GM19467 (cell line): ENCODE results near the gene UNC80.

Experiments
- ATAC-seq: cut with Tn5 transposase; IDR thresholded peaks from one replicate; pipeline ENCODE4 v1.9.1; 2021; ENCODE audit warnings: mild to moderate bottlenecking, moderate library complexity; ENCODE audit not compliant: unreplicated experiment

UNC80 gene

DNA sequence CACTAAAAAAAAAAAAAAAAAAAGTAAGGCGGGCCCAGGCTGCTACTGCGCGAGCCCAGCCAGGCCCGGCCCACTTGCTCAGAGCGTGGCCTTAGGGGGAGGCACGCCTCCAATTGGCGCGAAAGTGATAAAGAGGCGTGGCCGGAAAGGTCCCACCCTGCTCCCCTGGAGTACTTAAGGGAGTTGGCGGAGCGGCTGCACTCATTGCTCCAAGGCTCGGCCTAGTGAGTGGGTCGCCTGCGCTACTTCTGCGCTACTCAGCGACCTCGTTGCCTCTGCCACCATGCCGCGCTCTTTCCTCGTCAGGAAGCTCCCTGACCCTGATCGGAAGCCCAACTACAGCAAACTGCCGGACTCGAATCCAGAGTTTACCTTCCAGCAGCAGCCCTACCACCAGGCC, 36.9 kb downstream of the UNC80 start:
- no peak for ATAC-seq

DNA sequence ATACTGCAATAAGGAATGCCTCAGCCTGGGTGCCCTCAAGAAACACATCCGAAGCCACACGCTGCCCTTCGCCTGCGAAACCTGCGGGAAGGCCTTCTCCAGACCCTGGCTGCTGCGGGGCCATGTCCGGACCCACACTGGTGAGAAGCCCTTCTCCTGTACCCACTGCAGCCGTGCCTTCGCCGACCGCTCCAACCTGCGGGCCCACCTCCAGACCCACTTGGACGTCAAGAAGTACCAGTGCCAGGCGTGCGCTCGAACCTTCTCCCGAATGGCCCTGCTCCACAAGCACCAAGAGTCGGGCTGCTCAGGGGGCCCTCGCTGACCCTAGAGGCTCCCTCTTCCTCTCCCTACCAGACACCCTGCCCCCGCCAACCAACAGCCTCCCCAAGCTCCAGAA, 37.6 kb downstream of the UNC80 start:
- no peak for ATAC-seq

DNA sequence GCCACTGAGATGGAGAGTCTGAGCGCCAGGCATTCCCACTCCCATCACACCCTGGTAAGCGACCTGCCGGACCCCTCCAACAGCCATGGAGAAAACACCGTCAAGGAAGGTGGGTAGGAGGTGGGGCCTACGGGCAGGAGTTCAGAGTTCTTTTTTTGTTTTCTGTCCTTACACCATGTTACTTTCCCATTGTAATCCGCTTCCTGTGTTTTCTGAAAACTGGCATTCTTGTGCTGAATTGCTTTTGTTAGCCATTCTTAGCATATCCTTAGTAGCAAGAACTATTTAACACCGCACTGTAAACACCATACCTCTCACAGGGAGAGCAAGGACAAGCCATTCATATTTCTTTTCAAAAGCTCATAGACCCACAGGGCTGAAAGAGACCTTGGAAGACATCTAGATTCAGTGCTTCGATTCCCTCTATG, 46.2 kb downstream of the UNC80 start:
- ATAC-seq = no peak

DNA sequence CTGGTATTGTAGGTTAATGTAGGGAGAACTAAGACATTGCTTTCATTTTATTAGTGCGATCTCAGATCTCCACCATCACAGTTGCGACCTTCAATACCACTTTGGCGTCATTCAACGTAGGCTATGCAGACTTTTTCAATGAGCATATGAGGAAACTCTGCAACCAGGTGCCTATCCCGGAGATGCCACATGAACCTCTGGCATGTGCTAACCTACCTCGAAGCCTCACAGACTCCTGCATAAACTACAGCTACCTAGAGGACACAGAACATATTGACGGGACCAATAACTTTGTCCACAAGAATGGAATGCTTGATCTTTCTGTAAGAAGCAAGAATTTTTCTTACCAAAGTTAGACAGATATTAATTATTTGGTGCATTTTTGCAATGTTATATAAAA, 47.3 kb downstream of the UNC80 start:
- no peak for ATAC-seq

DNA sequence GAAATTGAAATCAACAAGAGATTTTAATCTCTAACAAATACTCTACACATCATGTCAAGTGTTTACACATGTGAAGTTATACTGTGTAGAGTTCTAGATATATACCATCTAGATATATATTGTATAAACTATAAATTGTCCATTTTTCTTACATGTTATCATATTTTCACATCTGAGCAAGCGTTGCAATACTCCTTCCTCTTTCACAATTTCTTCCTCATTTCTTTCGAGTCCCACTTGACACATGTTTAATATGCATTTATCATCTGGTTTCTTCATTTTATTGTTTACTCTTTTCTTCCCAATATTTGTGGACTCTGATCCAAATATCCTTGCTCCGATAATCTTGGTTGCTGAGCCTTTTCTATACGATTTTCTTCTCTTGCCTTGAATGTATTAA, 50.2 kb downstream of the UNC80 start:
- ATAC-seq = no peak

DNA sequence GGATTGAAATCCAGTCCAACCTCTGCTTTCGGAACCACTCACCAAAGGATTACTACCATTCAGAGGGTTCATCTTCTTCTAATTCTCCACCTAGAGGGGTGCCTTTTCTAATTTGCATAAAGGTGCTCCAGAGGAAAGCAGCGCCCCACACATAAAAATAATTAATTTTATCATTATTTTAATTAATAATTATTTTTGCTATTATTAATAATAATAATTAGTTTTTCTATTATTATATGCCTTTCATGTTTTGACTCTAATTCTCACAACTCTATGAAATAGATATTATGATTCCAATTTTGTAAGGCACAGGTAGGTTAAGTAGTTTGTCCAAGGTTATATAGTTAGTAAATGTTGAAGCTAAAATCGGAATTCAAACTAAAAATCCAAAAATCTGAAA, 51.9 kb downstream of the UNC80 start:
- ATAC-seq = no peak

DNA sequence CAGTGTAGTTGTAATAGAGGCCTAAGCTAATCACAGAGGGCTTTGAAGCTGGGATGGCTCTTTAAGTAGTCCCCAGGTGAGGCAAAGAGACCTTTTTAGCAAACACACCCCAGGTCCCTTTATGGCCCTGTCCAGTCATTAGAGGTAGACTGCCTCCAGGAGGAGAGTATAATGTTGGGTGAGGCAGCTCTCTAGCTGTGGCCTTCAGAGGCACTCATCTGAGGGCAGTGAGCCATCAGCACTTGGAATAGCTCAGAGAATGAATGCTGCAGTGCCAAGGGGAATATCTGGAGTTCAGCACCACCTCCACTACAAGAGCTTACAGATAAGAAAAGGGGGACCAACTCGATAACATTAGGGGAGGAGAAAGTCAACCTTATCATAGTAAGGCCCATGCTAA, 52.8 kb downstream of the UNC80 start:
- no peak for ATAC-seq

DNA sequence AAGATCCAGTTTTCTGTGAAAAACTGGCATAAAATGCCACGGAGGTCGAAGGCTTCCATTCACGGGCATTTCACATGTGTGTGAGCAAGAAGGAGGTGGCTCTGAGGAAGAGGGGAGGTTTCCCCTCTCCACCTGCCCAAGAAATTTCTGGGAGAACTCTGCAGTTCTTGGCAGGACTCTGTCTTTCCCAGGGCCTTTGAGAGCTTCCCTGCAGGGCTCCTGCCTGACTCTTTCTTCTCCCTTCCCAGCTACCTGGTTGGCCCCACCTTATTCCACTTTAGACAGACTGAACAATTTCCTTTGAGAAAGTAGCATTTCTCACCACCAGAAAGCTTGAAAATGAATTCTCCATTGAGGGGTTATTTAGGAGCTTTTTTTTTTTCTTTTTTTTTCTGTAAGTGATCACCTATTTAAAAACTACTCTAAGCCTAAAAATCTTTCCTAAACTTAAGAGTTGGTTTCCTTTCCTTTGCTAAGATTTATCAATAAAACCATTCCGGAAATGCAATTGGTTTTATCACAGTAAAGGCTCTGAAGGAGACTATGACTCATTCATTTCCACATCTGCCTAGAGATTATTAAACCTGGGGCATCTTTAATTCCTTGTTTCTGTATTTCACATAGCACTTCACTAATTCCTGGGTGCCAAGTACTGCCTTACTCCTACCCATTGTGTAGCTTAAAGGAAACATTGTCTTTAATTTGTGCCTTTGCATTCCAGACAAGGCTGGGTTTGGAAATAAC, 59.3 kb downstream of the UNC80 start:
- no peak for ATAC-seq

DNA sequence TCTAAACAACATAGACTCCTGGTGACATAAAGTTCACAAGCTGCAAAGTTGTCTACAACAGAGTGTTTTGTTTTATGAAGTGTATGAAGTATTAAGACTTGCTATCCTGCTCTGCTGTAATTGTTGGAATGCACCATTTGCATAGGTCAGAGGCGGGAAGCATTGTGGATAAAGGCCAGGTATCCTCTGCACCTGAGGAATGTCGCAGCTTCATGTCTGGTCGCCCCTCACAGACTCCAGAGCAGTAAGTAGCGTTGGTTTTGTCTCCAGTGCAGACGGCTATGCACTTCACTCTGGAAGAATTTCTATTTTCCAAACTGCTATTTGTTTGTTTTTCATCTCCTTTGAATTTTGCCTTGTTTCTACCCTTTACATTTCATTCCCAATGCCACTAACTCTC, 63.1 kb downstream of the UNC80 start:
- ATAC-seq = no peak

DNA sequence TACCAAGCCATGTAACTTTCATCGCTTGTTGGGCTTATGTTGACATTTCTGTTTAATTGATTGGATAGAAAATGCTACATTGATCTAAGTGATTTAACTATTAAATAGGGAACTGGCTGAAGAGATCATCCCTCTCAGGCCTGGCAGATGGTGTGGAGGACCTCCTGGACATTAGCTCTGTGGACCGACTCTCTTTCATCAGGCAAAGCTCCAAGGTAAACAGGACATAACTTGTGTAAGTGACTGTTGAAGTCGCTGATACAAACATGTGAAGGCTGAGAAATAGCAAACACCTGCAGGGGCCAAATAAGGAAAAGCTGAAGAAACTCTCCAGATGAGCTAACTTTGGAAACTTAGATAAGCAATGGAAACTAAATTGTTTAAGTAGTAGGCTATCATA, 68.8 kb downstream of the UNC80 start:
- ATAC-seq = no peak

DNA sequence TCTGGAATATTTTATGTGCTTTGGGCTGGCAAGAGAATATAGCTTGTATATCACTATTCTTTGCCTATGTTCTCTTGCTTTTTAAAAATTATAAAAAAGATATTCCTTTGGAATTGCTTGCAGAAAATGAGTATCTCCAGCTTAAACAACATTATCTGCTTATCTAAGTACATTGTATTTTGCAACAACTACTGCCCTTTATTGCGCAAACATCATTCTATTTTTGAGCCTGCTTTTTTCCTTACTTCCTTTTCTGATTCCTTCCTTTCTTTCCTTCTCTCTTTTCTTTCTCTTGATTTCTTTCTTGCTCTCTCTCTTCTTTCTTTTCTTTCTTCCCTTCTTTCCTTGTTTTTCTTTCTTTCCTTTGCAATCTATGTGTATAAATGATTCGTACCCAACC, 74.0 kb downstream of the UNC80 start:
- ATAC-seq = no peak

DNA sequence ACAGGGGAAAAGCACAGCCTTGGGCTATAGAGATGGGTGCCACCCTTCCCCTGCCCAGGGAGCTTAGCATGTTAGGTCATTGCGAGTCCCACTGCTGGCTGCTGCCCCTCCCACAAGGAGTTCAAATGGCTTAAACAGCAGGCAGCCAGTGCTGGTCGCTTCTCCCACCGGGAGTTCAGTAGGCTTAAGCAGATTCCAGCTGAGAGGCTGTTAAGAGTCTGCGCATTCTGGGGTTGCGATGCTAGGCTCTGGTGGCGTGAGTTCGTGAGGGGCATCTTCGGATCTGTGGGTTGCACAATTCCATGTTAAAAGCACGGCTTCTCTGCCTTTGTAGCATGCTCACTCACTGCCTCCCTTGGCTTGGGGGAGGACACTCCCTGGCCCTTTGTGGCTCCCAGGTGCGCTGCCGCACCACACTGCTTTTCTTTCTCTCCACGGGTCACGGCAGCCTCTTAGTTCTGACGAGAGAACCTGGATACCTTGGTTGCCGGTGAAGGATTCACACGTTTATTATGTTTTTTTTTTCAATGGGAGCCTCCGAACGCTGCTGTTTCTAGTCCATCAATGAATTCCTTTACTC, 93.2 kb downstream of the UNC80 start:
- ATAC-seq = no peak

DNA sequence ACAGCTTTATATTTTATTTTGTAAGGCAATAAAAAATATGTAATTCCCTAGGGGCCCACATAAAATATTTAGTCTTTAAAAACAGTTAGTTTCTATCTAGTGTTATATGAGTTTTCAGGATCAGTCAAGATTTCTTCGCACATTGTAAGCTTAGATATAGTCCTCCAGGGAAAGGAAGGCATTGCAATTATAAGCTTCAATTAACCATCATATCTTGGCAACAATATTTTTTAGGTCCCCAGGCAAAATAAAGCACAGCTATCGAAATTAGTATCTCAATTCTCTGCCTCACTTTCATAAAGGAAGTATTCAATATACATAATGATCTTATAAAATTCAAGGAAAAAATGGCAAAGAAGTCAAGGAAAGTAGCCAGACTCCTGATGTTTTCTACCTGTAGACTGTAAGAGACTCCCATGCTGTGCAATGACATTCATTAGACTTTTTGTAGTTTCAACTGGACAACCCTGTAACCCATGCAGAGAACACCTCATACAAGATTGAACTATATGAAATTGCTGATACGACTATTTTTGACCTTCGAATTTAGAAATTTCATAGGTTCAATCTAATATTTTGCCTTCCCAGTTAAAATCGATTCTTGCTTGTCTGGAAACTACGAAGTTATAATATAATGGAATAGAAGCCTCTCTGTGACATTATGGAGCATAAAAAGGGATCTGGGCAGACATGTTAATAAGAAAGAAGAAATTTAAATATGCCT, 96.8 kb downstream of the UNC80 start:
- ATAC-seq = no peak

DNA sequence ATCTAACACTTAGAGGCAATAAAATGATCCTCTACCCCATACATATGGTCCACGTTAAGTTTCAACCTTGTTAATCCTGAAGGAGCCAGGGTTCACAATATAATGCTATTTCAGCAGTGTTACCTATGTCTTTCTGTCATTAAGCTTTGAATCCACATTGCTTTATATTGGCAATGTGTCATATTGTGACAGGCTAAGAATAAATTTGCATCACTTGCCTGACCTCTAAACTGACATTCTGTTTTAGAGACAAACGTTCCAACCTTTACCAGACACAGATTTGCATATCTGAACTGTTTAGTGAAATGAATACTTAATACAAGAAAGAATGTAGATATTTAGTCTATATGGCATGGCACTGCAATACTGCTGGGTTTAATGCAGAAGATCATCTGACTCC, 98.4 kb downstream of the UNC80 start:
- ATAC-seq = no peak

DNA sequence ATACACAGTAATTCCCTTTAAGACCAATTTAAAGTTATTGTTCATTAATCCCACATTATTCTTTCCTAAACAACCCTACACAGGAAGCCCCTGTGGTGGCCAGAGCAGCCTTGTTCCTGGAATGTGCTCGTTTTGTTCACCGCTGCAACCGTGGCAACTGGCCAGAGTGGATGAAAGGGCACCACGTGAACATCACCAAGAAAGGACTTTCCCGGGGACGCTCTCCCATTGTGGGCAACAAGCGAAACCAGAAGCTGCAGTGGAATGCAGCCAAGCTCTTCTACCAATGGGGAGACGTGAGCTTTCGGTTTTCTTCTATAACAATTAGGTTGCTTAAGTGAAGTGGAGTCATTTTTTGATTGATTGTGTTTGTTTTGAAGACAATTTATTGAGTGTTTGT, 101.0 kb downstream of the UNC80 start:
- no peak for ATAC-seq

DNA sequence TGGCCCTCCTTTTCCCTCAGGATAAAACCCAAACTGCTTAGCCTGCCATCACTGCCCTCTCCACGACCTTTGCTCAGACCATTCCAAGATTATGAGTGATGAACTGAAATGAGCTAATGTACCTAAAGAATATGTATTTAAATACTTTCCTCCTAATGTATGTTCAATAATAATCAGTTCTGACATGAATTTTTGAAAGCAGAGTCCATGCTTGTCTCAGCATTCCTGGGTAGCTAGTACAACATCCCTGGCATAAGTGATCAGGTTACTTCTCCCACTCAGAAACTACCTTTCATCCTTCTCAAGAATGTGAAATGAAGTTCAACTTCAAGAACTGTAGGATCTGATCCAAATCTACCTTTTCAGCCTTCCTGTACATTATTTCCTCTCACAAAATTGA, 103.6 kb downstream of the UNC80 start:
- no peak for ATAC-seq

DNA sequence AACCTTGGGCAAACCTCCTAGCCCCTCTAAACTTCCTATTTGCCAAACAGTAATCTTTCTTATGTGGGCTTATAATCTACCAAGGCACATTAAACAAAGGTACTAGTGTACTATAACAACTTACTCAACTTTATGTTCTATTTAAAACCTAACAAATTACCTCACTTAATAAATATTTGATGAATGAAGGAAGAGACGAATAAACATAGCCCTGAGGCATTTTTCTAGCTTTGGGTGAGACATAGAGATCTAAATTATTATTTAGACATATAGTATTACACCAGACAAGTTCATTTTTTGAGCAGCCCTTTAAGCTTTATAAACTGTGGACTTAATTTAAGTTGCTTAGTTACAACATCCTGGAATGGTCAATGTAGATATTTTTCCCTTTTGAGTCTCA, 104.6 kb downstream of the UNC80 start:
- no peak for ATAC-seq

DNA sequence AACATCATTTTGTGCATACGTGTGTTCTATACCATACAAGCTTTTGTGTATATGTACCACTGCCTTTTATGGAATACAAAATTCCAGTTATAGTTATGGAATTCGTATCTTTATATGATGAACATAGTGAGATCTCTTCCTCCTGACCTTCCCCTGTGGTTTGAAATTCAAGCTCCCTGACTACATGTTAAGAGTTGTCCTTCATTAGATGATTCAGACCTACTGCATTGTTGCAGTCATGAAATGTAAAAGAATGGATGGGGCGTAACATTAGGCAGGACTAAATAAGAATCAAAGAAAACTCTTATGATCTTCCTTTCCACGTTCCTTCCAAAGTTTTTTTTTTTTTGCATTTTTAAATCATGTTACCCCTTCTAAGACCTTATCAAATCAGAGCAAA, 107.1 kb downstream of the UNC80 start:
- no peak for ATAC-seq

DNA sequence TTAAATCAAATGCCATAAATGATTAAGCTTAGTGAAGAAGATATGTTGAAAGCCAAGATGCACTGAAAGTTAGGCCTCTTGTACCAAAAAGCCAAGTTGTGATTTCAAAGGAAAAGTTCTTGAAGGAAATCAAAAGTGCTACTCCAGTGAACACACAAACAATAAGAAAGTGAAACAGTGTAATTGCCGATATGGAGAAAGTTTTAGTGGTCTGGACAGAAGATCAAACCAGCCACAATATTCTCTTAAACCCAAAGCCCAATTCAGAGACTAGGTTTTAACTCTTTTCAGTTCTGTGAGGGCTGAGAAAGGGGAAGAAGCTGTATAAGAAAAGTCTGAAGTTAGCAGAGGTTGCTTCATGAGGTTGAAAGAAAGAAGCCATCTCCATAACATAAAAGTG, 129.0 kb downstream of the UNC80 start:
- ATAC-seq = no peak

DNA sequence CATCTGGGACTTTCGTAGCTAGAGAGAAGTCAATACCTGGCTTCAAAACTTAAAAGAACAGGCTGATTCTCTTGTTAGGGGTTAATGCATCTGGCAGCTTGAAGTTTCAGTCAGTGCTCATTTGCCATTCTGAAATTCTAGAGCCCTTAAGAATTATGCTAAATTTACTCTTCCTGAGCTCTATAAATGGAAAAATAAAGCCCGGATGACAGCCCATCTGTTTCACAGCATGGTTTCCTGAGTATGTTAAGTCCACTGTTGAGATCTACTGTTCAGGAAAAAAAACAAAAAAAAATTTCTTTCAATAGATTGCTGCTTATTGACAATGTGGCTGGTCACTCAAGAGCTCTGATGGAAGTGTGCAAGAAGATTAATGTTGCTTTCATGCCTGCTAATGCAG, 129.5 kb downstream of the UNC80 start:
- ATAC-seq = no peak

DNA sequence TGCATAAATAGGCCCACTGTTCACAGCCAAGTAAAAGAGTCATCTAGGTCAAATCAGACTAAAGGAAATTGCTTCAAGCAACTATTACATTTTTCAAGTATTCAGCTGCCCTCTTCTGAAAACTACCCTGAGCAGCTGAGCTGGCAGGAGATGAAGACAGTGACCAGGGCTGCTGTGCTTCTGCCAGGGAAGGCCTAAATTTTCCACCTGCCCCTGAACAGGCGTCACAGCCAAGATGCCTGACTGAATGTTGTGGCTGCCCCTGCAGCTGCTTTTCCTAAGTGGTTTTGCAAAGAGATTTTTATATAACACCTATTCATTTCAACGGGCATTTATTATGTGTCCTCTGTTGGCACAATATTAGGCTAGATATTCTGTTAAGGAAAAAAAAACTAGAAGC, 134.1 kb downstream of the UNC80 start:
- no peak for ATAC-seq

DNA sequence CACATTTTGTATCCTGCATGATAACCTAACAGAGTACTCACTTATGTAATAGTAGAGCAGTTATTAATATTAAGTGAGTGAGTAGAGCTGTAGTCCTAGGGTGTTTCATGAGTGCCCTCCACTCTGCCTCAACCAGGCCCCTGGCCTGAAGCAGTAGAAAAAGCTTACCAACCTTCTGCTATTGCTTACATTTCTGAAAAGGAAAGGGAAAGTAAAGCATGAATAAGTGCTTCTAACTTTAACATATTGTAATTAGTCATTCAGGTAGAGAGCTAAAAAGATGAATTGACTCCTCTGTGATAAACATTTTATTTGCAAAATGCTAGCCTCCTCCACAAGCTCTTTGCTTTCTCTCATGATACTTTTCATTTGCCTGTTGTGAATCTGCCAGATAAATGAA, 136.1 kb downstream of the UNC80 start:
- ATAC-seq = no peak
